HEK293T (cell line): ENCODE data around the gene TCOF1.

Source experiments
- ELF4 ChIP-seq: fragments of 450-650 bp; IDR thresholded peaks from 2 replicates; pipeline ENCODE4 v1.6.1; 2017; ENCODE audit warnings: antibody characterized with exemption
- FOXK2 ChIP-seq: fragments of 450-650 bp; IDR thresholded peaks from 2 replicates; pipeline ENCODE4 v1.6.1; 2016; ENCODE audit warnings: mild to moderate bottlenecking
- FOXM1 ChIP-seq: fragments of 450-650 bp; IDR thresholded peaks from 2 replicates; pipeline ENCODE4 v1.6.1; 2017; ENCODE audit warnings: mild to moderate bottlenecking, borderline replicate concordance
- SP1 ChIP-seq: fragments of 450-650 bp; IDR thresholded peaks from 2 replicates; pipeline ENCODE4 v1.6.1; 2017
- TARDBP ChIP-seq: fragments of 450-650 bp; IDR thresholded peaks from 2 replicates; pipeline ENCODE4 v1.6.1; 2016

DNA sequence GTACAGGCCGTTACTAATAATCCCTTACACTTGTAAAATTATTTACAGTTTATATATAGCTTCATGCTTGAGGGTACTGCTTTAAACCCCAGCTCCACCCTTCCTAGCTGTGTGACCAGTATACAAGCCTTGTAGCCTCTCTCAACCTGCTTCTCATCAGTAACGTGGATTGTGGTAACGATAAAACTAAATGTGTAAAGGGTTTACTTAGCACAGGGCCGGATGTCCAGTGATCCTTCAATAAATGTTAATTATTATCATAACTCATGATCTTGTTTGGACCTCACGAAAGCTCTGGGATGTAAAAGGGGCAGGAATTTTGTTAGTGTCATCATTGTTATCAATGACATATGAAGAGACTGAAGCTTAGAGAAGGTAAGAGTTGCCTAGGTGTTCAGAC lies 47.3 kb upstream of the TCOF1 start:
- TF ChIP-seq FOXM1, result no peak
- TF ChIP-seq ELF4, result no peak
- no peak for TF ChIP-seq FOXK2
- TF ChIP-seq SP1, result no peak
- TF ChIP-seq TARDBP, result no peak
